ACC112 (cell line): ENCODE results near the gene STRA6.

Experiments
- H2AFZ ChIP-seq: fragments of 200-600 bp; sonication (generic); one replicate; pipeline ENCODE4 v1.6.0; 2017; ENCODE audit warnings: antibody characterized with exemption, low read length; ENCODE audit not compliant: unreplicated experiment
- H3K27ac ChIP-seq: fragments of 200-600 bp; sonication (generic); 2 replicates; pipeline ENCODE4 v1.5.1; 2014; ENCODE audit warnings: low read depth, mild to moderate bottlenecking, antibody characterized with exemption, low read length, moderate library complexity
- H3K27me3 ChIP-seq: fragments of 200-600 bp; sonication (generic); 2 replicates; pipeline ENCODE4 v1.6.1; 2014; ENCODE audit warnings: mild to moderate bottlenecking, antibody characterized with exemption, low read length, moderate library complexity, mixed read lengths; ENCODE audit not compliant: insufficient read depth
- H3K36me3 ChIP-seq: fragments of 200-600 bp; sonication (generic); 2 replicates; pipeline ENCODE4 v1.6.1; 2016; ENCODE audit warnings: mild to moderate bottlenecking, antibody characterized with exemption, low read length, moderate library complexity, mixed read lengths; ENCODE audit not compliant: insufficient read depth
- H3K4me1 ChIP-seq: fragments of 200-600 bp; sonication (generic); one replicate; pipeline ENCODE4 v1.6.1; 2016; ENCODE audit warnings: low read length, mixed read lengths; ENCODE audit not compliant: insufficient read depth, unreplicated experiment, control insufficient read depth
- H3K4me3 ChIP-seq: fragments of 200-600 bp; sonication (generic); 2 replicates; pipeline ENCODE4 v1.5.1; 2014; ENCODE audit warnings: mild to moderate bottlenecking, low read depth, low read length
- H3K79me2 ChIP-seq: fragments of 200-600 bp; sonication (generic); one replicate; pipeline ENCODE4 v1.6.0; 2016; ENCODE audit warnings: low read length; ENCODE audit not compliant: control insufficient read depth, unreplicated experiment, insufficient read depth

The STRA6 gene

DNA sequence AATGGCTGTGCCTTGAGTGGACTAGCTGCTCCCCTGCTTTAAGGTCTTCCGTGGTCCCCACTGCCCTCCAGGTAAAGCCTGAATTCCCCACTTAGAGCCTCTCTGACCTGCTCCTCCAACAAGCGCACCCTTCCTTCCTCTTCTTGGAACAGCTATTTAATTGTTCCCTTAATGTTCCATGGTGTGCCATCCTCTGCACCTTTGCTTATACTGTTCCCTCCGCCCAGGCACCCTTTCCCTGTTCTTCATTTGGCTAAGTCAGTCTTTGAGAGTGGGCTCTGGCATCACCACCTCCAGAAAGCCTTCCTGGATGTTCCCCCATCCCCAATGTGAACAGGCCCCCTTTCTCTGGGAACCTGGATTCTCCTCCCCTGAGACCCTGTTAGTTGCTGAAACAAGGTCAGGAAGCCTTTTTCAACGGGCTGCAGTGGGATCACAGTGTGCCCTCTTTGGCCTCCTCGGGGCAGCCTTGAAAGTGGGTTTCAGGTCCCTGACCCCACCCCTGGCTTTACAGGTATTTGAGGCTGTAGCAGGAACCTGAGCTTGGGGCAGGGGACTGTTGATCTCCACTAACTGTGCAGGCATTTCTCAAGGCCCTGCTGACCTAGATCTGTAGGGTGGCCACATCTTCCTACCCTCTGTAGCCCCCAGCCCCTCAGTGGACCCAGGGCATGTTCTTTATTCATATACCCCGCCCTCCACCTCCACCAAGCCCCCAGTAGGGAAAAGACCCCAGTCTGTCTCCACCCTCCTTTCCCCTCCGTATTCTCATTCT, 24.1 kb downstream of the STRA6 start:
- Histone ChIP-seq H3K36me3 (no peaks in the 10 kb centered on the region), H2AFZ (no peak overlapping the region), H3K4me1 (peaks cover 45% of the 10 kb centered on the region), H3K27ac (peak overlapping the region; percentile 51; the same call in 1 of the 2 replicates), H3K27me3 (no peaks in the 10 kb centered on the region), H3K79me2 (no peaks in the 10 kb centered on the region), H3K4me3 (no peak overlapping the region)

DNA sequence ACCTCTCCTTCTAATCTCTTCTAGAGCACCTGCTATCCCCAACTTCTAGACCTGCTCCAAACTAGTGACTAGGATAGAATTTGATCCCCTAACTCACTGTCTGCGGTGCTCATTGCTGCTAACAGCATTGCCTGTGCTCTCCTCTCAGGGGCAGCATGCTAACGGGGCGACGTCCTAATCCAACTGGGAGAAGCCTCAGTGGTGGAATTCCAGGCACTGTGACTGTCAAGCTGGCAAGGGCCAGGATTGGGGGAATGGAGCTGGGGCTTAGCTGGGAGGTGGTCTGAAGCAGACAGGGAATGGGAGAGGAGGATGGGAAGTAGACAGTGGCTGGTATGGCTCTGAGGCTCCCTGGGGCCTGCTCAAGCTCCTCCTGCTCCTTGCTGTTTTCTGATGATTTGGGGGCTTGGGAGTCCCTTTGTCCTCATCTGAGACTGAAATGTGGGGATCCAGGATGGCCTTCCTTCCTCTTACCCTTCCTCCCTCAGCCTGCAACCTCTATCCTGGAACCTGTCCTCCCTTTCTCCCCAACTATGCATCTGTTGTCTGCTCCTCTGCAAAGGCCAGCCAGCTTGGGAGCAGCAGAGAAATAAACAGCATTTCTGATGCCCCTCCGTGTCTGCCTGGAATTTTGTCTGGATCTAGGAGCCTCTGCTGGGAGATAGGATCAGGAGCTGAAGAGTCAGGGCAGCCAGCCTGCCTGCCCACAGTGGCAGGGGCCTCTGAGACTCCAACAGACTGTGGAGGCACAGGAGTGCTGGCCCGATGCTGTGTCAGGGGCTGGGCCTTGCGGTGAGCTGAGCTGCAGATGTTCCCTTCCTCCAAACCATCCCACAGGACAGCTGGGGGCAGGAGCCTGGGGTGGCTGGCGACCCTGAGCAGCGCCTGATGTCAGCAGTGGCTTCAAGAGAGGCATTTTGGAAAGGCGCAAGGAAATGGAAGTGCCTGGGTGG, 26.0 kb downstream of the STRA6 start:
- H3K27me3 ChIP-seq: no peaks in the 10 kb centered on the region
- no peak overlapping the region for H3K4me3 ChIP-seq
- H2AFZ ChIP-seq: no peak overlapping the region
- H3K36me3 ChIP-seq: no peaks in the 10 kb centered on the region
- H3K4me1 ChIP-seq: peaks cover 59% of the 10 kb centered on the region
- H3K79me2 ChIP-seq: no peaks in the 10 kb centered on the region
- no peak overlapping the region for H3K27ac ChIP-seq

GRCh38 chr15:74175271-74176191, 27.1 kb downstream of the STRA6 start:
- Histone ChIP-seq H3K36me3 (no peaks in the 10 kb centered on the region), H3K27ac (no peak overlapping the region), H3K4me3 (no peak overlapping the region), H3K79me2 (no peaks in the 10 kb centered on the region), H3K27me3 (no peaks in the 10 kb centered on the region), H2AFZ (no peak overlapping the region), H3K4me1 (peaks cover 56% of the 10 kb centered on the region)

- Histone ChIP-seq H3K4me3 (peak overlapping the region; percentile 70), H2AFZ (no peak overlapping the region), H3K4me1 (peaks cover 49% of the 10 kb centered on the region), H3K79me2 (no peaks in the 10 kb centered on the region), H3K27me3 (no peaks in the 10 kb centered on the region), H3K27ac (no peak overlapping the region), H3K36me3 (no peaks in the 10 kb centered on the region)
Observed at GRCh38 chr15:74174958-74175253, 27.7 kb downstream of the STRA6 start.

DNA sequence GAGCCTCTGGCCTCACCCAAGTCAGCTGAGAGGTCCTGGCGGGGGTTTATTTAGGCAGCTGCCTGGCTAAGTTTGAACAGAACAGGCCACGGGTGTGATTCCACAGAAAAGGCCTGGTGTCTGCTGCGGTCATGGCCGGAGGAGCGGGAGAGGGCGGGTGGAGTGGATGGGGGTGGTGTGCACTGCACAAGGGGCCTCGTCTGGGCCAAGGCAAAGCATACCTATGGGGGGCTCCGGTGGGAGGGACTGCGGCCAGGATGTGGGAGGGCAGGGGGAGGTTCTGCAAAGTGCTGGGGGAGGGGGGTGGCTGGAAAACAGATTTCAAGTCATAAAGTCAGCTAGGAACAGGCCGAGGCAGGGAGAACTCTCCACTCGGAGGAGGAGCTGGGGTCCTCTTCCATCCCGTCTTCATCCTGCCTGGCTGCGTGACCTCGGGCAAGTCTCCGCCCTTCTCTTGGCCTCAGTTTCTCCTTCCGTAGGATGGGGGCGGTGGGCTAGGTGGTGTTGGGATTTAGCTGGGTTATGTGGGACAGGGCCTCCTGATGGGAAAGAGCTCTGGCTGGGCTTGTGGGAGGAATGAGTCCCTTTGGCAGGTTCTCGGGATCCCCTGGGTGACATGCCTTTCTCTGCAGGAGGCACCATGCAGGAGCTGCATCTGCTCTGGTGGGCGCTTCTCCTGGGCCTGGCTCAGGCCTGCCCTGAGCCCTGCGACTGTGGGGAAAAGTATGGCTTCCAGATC, 28.2 kb downstream of the STRA6 start:
- Histone ChIP-seq H3K27ac (0 out of 2 replicates have a peak overlapping the region, but pooled peaks have one; percentile 10), H2AFZ (peak overlapping the region; percentile 99), H3K36me3 (no peaks in the 10 kb centered on the region), H3K4me3 (peak overlapping the region; percentile 70), H3K27me3 (no peaks in the 10 kb centered on the region), H3K4me1 (peaks cover 45% of the 10 kb centered on the region), H3K79me2 (no peaks in the 10 kb centered on the region)

- Histone ChIP-seq H3K27ac (peak within 1 kb of the TSS; percentile 28; the same call in 1 of the 2 replicates), H3K36me3 (no peaks in the 10 kb centered on the region), H2AFZ (peak within 1 kb of the TSS; percentile 99), H3K79me2 (no peaks in the 10 kb centered on the region), H3K4me3 (peak within 1 kb of the TSS; percentile 70), H3K4me1 (peaks cover 38% of the 10 kb centered on the region), H3K27me3 (no peaks in the 10 kb centered on the region)
Observed at GRCh38 chr15:74173380-74174218, 29.0 kb downstream of the STRA6 start, which contains the start of gene ISLR. Gene ISLR, plus strand, starts transcription at chr15:74173710. Its CDS starts 1,149 bp downstream, at chr15:74174859.

DNA sequence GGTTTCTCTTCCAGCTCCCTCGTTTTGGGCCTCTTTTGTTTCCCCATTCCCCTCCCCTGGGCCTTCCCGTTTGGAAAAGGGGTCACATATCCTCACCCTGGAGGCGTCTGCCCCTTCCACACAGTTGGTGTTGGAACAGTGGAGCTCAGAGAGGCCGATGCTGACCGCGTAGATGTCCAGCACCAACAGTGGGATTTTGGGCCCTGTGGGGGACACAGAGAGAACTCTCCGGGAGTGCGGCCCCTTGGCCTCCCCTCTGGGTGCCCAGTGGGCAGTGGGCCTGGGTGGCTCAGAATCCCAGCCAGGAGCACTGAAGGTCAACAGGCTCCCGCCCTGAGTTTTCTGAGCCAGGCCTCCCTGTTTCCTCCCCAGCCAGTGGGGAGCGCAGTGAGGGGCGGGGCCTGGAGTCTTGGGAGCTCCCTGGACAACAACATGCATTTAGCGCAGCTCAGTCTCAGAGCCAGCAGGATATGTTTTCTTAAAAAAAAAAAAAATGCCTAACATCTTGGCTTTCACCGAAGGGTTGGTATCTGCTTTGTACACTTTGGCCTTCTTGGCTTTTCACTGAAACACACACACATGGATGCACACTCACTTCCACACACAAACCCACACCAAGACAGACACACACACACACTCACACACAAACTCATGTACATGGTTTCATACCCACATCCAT, 29.7 kb downstream of the STRA6 start:
- peaks cover 30% of the 10 kb centered on the region for H3K4me1 ChIP-seq
- peak overlapping the region; percentile 28; the same call in 1 of the 2 replicates for H3K27ac ChIP-seq
- H2AFZ ChIP-seq: peak overlapping the region; percentile 99
- H3K79me2 ChIP-seq: no peaks in the 10 kb centered on the region
- H3K36me3 ChIP-seq: no peaks in the 10 kb centered on the region
- H3K4me3 ChIP-seq: peak overlapping the region; percentile 70
- H3K27me3 ChIP-seq: no peaks in the 10 kb centered on the region

DNA sequence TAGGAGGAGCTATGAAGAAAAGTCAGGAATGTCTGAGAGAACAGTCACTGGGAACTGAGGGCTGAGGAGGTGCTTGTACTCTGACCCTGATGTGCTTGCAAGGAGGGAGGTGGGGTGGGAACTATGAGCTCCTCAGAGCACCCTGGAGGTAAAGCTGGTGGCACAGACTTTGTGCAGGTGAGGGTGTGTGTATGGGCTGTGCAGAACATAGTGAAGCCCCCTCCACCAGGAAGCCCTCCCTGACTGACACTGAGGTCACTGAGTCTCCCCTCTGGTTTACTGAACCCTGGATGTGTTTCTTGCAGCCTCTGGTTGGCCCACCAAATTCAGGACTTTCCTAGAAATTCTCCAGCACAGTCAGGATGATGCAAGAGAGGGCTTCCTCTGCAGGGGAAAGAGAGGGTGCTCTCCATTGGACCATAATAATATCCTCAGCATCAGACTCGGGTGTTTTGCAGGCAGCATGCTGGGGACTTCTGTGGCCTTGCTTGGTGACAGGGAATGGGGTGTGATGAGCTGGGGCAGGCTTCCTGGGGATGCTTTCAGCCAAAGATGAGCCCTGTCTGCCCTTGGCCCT, 30.5 kb downstream of the STRA6 start:
- H3K4me1 ChIP-seq: peaks cover 24% of the 10 kb centered on the region

More for the DNA sequence above, 30.5 kb downstream of the STRA6 start:
- Histone ChIP-seq H3K27ac (no peak overlapping the region), H2AFZ (peak overlapping the region; percentile 99), H3K4me3 (no peak overlapping the region), H3K27me3 (no peaks in the 10 kb centered on the region), H3K36me3 (no peaks in the 10 kb centered on the region), H3K79me2 (no peaks in the 10 kb centered on the region)
